ENCODE measurements around the gene PPP5C.

Gene PPP5C

DNA sequence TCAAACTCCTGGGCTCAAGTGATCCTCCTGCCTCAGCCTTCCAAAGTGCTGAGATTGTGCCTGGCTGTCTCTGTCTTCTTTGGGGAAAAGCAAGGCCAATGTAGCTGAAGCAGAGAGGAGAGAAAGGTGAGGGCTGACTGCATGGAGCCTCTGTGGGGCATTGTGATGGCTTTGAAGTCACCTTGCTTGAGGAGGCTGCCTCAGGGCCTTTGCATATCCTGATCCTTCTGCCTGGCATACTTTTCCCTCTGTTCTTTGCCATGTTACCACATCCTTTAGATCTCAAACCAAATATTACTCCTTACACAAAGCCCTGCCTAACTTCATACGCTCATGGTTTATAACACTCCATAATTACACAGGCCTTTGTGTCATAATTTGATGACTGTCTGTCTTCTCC is 9.4 kb upstream of the PPP5C start:
- DNase-seq (ENCODE audit: low spot score): no peak

DNA sequence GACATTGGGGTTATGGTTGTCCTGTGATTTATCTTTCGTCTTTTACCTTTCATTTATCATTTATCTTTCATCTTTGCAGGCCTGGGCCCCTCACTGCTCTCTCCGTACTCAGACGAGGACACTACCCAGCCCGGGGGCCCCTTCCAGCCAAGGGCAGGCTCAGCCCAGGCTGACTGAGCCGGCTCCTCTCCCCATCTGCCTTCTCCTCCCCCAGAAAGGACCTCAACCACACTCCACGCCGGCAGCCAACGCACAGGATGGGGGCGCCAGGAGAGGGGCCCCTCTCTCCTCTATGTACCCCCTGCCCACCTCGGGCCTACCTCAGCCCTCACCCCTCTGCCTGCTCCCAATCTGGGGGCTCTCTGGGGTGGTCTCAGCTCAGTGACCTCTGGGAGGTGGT is 7.4 kb upstream of the PPP5C start:
- no peak for DNase-seq (ENCODE audit: low spot score)

DNA sequence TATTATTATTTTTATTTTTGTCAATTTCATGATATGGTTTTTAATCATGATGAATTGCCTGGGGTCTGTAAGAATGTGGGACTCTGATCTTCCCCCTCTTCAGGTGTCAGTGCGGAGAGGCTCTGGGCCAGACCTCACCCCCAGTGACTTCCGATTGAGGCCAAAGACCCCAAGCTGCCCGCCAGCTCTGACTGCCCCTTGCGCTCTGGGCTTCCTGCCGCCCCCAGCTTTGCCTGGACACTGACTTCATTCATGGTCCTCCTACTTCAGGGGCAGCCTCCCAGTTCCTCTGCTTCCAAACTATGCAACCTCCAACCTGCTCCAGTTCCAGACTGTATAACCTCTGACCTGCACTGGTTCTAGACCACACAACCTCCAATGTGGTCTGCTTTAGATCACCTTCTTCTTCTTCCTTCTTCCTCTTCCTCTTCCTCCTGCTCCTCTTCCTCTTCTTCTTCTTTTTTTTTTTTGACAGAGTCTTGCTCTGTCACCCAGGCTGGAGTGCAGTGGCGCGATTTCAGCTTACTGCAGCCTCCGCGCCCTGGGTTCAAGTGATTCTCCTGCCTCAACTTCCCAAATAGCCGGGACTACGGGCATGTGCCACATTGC is 6.7 kb upstream of the PPP5C start:
- no peak for DNase-seq (ENCODE audit: low spot score)

DNA sequence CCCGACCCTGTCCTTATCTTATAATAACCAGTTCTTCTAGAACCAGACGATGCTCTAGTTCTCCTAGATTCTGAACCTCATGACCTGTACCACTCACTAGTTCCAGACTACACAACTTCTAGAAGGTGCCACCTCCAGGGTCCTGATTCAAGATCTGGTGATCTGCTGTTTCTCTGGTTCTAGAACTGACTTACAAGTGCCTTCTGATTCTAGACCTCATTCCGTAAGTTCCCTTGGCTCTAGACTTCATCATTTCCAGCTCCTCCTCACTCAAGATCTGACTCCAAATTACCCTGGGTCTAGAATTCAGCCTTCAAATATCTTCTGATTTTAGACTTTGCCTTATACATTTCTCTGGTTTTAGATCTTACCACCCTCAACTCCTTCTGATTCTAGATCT is 5.0 kb upstream of the PPP5C start:
- no peak for DNase-seq (ENCODE audit: low spot score)

DNA sequence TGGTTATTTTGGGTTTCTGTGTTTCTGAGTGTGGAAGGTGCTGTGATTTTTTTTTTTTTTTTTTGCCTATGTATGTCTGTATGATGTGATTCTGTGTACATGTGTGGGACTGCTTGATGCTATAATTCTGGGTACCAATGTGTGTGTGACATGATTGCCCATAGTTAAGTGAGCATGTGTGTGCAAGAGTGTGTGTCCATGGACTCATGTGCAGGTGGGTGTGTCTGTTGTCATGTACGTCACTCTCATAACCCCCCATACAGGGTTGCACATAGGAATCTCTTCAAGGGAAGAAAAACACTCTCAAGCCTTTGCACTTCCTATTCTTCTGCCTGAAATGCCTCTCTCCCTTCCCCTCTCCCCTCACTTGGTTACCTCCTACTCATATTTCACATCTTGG is 2.5 kb upstream of the PPP5C start:
- no peak for DNase-seq (ENCODE audit: low spot score)

DNA sequence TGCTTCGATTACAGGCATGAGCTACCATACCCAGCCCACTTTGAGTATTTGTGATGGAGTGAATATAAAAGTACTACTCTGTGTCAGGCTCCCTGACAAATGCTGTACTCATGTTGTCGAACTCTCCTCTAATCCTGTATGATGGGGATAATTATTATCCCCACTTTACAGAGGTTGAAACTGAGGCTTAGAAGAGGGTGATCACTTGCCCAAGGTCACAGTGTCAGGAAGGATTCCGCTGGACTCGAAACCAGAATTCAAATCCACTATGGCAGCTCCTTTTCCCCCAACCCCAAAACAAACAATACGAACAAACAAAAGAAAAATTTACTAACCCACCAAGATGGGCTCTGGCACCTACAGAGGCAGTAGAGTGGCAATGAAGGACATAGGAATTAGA is 1.7 kb upstream of the PPP5C start:
- DNase-seq (ENCODE audit: low spot score): no peak

DNA sequence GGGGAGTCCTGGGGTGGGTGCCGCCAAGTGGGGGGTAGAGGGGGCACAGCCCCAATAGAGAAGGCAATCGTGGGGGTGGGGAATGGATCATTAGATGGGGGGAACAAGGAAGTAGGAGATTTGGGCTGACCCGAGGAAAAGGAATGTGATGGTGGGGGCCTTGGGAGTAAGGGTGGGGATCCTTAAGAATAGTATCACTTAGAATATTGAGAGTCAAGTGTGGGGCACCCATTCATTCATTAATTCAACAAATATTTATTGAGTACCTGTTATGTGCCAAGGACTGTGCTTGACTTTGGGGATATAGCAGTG is 641 bp downstream of the PPP5C start:
- no peak for DNase-seq (ENCODE audit: low spot score)

DNA sequence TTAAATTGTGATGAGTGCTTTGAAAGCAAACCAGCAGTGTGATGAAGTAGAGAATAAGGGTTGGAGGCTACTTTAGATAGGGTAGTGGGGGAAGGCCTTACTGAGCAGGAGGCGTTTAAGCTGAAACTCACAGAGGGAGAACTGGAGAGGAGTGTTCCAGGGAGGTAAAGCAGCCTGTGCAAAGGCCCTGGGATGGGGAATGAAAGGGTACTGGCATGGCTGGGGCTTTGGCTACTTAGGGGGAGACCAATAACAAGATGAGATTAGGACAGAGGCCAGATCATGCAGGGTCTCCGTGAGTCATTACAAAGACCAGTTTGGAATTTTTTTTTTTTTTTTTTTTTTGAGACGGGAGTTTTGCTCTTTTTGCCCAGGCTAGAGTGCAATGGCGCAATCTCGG is 1.1 kb downstream of the PPP5C start:
- no peak for DNase-seq (ENCODE audit: low spot score)

DNA sequence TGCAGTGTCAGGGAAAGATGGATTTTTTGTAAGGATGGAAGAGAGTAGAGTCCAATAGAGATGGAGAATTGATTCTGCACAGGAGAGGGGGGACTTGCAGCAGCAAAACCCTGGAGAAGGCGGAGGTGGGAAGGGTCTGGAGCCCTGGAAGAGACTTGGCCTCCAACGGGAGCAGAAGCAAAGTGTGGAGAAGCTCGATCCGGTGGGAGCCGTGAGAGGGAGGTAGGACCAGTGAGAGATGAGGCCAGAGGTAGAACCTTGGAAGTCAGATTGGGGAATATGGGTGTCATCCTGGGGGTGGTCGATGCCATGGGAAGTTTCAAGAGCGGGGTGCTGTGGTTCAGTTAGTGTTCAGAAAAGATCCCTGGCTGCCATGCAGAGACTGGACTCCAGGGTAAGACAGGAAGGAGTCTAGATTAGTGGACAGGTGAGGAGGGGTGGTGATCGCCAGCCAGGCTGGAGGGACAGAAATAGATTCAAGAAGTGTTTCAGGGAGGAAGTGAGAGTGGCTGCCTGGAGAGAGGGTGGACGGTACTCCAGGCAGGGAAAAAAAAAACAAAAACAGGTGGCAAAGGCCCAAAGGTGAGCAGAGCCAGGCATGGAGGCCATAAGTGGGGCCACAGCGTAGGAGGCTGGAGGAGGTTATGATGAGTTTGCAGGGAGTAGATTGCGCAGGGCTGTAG is 2.6 kb downstream of the PPP5C start:
- no peak for DNase-seq (ENCODE audit: low spot score)

DNA sequence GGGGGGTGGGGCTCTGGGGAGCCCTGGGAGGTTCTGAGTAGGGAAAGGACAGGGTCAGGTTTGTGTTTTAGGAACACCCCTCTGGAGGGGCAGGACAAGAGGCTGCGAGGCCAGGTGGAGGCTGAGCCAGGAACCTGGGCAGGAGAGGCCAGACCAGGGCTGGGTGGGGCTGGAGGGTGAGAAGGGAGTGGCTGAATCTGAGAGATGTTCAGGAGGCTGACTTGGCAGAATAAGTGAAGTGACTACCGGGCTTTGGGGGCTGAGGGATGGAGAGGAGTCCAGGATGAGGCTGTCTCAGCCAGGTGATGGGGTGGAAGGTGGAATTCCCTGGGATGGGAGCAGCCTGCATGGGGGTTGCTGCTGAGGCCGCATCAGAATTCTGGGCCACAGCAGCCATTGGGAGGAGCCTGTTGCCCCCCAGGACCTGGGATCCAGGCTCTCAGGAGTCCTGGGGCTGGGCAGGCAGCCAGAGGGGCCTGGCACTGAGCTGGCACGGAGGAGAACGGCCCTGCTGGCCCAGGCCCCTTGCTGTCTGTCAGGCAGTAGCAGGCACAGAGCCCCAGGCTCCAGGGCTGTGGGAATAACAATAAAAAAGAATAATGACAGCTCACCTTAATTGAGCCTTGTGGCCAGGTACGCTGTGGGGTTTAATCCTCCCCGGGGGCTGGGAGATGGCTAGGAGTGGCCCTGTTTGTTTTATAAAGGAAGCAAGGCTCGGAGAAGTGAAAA is 3.3 kb downstream of the PPP5C start:
- no peak for DNase-seq (ENCODE audit: low spot score)

DNA sequence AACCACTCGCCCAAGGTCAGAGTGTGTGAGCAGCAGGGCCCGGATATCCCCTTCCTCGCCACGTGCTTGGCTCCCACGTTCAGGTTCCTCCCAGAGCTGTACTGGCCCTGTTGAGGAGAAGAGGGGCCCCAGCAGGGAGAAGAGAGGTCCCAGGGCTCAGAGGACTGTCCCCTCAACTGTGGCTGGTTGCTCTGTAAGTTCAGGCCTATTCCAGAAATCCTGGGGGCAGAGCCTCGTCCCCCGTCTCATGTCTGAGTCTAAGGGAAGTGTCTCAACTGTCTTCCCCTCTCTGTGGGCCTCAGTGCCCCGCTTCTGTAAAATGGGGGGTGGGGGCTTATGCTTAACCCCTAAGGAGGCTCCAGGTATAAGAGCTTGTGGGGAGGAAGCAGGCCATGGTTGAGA is 3.9 kb downstream of the PPP5C start:
- DNase-seq (ENCODE audit: low spot score): no peak

DNA sequence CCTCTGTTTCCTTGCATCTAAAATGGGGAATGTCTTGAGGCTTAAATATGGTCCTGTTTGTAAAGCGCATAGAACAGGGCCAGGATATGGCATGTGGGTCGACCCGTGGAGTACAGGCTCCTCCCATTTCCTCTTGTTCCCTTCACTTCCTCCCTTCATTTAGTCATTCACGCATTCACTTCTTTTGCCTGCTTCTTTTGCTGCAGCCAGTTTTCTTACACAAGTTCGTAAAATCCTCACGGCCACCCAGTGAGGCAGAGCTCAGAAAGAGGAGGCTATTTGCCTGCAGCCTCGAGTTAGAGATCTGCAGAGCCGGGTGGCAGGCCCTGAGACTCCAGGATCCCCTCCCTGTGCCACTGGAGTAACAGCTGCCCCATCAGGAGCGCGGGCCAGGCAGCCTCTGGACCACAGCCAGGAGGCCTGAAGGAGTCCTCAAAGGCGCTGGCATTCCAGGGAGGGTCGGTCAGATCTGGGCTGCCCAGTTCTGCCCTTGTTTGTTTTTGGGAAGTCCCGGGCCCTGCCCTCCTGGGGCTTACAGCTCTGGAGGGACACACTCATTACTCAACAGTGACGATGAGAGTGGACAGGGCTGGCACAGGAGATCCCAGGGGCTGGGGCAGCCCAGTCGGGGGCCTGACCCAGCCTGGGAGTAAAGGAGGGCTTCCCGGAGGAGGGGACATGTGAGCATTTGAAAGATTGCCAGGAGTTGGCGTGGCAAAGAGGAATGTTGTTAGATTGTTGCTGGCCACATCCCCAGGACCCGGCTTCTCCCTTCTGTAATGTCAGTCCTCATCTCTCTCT is 4.6 kb downstream of the PPP5C start:
- DNase-seq (ENCODE audit: low spot score): peak; percentile 82

DNA sequence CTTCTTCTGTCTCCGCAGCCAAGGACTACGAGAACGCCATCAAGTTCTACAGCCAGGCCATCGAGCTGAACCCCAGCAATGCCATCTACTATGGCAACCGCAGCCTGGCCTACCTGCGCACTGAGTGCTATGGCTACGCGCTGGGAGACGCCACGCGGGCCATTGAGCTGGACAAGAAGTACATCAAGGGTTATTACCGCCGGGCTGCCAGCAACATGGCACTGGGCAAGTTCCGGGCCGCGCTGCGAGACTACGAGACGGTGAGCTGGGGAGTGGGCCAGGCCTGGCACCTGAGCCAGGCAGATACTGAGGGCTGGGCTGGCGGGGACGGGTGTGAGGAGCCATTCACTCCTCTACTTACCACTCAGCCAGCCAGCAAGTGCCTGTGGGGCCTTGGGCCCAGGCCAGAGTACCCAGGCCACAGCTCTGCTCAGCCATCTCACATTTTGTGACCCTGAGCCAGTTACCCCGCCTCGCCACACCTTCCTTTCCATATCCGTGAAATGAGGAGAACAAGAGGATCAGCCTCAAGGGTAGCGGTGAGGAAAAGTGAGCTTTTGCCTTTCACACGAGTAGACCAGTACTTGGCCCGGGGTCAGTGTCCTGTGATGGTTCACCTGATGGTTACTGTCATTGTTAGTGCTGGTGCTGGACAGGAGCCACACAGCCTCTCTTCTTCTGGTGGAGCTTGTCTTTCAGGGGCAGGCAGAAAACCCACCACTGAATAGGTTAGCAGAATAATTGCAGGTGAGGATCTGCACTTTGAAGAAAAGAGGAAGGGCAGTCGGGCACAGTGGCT is 7.0 kb downstream of the PPP5C start:
- no peak for DNase-seq (ENCODE audit: low spot score)

DNA sequence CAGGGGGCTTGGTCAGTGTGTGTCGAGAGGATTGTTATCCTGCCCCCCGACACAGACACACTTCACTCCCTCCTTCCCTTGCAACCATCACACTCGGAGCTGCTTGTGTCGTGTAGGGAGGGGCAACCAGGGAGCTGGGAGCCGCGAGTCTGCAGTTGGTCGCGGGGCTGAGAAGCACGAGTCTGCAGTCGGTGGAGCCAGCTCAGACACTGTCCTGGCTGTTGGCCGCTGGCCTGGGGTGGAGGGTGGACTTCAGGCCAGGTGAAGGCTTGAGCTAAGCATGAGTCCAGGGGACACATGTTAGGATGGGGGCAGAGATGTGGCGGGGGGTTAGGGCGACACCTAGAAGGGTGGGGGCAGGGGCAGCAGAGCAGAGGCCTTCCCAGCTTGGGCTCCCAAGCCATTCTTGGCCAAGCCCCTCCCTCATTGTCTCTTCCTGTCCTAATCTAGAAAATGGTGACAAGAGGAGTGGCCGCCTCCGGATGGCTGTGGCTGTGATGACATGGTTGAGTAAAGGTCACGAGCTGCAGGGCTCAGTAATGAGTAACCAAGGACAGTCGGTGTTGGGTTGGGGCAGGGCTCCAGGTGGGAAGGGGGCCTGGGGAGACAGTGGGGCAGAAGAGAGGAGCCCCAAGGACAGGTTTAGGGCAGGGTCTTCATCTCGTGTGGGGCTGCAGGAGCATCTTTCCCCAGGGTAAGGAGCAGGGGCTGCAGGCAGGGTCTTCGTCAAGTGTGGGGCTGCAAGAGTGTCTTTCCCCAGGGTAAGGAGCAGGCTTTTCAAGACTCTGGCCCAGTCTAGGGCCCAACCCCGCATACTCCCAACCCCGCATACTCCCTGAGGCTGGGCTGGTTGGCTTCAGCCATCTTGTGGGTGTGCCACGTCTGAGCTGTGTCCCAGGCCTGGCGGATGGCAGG is 8.6 kb downstream of the PPP5C start:
- DNase-seq (ENCODE audit: low spot score): no peak

DNA sequence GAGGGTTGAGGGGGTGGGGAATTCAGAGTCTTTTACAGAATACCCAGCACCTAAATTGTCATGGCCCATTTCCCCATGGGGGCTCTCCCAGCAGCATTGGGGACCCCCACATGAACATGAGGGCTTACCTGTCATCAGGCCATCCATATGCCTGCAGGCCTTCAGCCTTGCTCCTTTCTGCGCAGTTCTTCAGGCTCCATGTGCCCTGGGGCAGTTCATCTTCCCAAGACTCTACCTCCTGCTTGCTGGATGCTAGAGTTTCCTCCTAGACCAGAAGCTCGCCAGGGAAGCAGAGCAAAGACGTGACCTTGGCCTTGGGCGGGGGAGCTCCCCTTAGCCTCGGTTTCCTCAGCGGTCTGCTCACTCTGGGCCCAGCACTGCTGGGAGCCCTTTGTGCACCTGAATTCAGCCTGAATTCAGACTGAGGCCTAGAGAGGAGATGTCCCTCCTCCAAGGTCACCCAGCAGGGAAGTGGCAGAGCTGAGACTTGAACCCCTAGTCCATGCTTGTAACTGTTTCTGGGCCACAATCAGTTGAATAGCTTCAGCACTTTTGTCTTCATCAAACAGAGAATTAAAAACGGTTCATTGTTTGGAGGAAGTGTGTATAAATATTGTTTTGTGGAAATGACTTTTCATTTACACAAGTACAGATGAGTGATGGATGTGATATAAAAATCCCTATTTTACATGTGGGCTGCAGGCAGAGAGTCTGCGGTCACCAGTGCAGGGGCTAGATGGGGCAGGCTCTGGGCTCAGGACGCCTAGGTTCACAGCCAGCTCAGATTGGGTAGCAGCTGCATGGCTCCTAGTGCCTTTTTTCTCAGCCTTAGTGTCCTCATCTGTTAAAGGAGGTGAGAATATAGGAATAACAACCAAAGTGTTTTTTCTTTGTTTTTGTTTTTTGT is 9.5 kb downstream of the PPP5C start:
- DNase-seq (ENCODE audit: low spot score): no peak

DNA sequence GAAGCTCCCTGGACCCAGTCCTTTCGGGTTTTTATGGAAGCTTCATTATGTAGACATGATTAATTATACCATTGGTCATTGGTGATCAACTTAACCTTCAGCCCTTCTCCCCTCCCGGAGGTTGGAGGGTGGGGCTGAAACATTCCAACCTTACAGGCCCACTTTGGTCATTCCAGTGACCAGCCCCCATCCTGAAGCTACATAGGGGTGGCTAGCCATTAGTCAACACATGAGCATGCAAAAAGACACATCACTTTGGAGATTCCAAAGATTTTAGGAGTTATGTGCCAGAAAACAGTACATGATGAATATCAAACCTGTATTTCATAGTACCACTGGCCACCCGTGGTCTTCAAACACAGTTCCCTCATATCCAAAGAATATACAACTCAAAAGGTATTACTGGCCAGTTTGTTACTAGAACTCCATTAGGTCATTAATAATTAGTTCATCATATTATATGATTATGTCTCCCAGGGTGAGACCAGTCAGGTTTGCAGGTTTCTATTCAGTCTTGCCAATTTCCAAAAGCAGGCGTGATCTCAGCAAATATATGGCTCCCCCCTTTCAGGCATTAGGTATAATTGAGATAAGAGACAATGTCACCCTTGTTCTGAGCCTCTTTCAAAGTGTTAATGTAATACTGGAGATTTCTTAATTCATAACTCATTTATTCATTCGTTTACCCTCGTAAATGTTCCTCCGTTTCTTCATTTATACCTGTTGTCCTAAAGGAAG is 11.1 kb downstream of the PPP5C start:
- no peak for DNase-seq (ENCODE audit: low spot score)

DNA sequence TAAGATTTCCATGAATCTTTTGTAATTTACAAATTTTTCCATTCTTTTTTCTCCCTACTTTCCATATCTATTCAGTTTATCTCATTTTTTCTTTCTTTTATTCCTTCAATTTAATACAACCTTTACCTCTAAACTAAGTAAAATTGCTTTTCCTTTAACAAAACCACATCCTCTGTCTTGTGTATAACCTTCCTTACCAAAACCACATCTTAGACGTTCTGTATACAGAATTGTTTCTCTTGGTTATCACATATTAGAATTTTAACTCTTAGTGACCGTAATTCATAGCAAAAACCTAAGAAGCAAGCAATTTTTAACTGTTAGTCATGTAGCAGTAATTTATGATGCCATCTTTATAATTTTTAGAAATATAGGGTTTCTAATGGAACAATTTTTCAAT is 15.0 kb downstream of the PPP5C start:
- DNase-seq (ENCODE audit: low spot score): no peak

DNA sequence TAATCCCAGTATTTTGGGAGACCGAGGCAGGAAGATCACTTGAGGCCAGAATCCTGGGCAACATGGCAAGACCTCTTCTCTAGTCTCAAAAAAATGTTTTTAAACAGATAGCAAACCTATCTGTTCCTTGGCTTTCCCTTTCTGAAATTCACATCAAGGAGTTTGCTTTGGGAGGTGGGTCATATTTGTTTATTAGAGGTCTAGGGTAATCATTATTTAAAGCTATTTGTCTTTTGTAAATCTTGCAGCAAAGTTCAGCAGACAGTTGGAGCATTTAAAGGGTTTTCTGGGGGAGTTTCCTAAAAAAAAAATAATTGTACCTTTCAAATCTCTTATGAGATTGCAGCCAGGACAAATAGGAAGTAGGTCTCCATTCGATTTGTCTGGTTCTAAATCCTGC is 17.5 kb downstream of the PPP5C start:
- DNase-seq (ENCODE audit: low spot score): no peak

DNA sequence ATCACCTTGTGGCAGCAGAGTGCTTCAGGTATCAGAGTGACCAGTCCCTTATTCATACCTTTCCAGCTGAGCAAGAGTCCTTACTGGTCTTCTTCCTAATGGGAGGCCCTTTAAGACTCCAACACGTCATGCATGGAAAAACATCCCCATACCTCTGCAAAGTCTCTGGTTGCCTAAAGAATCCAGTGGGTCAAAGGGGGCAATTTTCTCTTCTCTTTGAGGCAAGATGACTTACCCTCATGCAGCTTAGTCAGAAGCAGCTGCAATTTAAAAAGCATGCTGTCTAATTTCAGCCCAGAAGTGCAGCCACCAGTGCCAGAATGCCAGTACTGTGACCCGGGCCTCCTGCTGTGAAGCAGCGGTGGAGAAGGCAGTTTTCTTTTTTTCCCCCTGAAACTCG is 18.7 kb downstream of the PPP5C start:
- DNase-seq (ENCODE audit: low spot score): no peak
